T-cell (primary cell): Measurements from ENCODE around the gene SUGCT. TPM values are rescaled to one million over a fixed set of nuclear protein-coding genes. Genes with fewer than 3 reads are reported as not detected.

Source experiments
- ATAC-seq, 4 experiments: fragments of 200-7000 bp in 3 of 4; fragments of 150-1000 bp in 1 of 4; cut with Tn5 transposase; replicated peaks in 1 of 4; 1 replicate in 3 of 4; 2 replicates in 1 of 4; pipeline ENCODE4 v1.10.0; 2021; ENCODE audit warnings: moderate library complexity in 3 of 4, mild to moderate bottlenecking in 2 of 4, moderate number of reproducible peaks in 1 of 4
- CTCF ChIA-PET, 2 donors: fragments of 300-600 bp; sonication (Branson Sonifier 250); formaldehyde crosslinking; loops; one replicate each; lab custom pipeline; 2022; ENCODE audit warnings: antibody characterized with exemption in 2 of 2; lab: Charles Lee
- POLR2A ChIA-PET, 2 donors: fragments of 300-600 bp; sonication (Branson Sonifier 250); formaldehyde crosslinking; loops; one replicate each; lab custom pipeline; 2022; ENCODE audit warnings: antibody characterized with exemption in 2 of 2; lab: Charles Lee
- DNase-seq, 35 experiments: peaks; one replicate each; pipeline versions ENCODE4 v3.0.0 to v3.0.0-alpha.2; 2013 to 2023
- H3K27ac ChIP-seq: one replicate; pipeline ENCODE4 v1.5.1; 2013; ENCODE audit warnings: low read length
- H3K27me3 ChIP-seq, 2 experiments: replicated peaks in 1 of 2; 1 replicate in 1 of 2; 2 replicates in 1 of 2; pipeline versions ENCODE4 v1.6.1 to v1.7.0; 2013; ENCODE audit warnings: low read length in 1 of 2, mixed read lengths in 1 of 2; ENCODE audit not compliant: control insufficient read depth in 2 of 2, insufficient read depth in 2 of 2; ENCODE audit errors: extremely low read depth in 1 of 2
- H3K36me3 ChIP-seq, 2 donors: 1 replicate in 1 of 2; 2 replicates in 1 of 2; pipeline versions ENCODE4 v1.6.1 to v1.7.0; 2013; ENCODE audit warnings: low read length in 1 of 2; ENCODE audit not compliant: control insufficient read depth in 2 of 2, insufficient read depth in 1 of 2; ENCODE audit errors: extremely low read depth in 1 of 2
- H3K4me1 ChIP-seq, 2 experiments: 1 replicate in 1 of 2; 2 replicates in 1 of 2; pipeline versions ENCODE4 v1.6.1 to v1.7.0; 2013; ENCODE audit warnings: low read length in 2 of 2, mixed read lengths in 1 of 2; ENCODE audit not compliant: insufficient read depth in 2 of 2, control insufficient read depth in 1 of 2; ENCODE audit errors: extremely low read depth in 1 of 2
- H3K4me3 ChIP-seq, 2 donors: 1 replicate in 1 of 2; 2 replicates in 1 of 2; pipeline versions ENCODE4 v1.5.1 to v1.7.0; 2013; ENCODE audit warnings: mild to moderate bottlenecking in 2 of 2, low read length in 1 of 2, moderate library complexity in 1 of 2; ENCODE audit not compliant: control insufficient read depth in 1 of 2; ENCODE audit errors: extremely low read depth in 1 of 2
- H3K9me3 ChIP-seq: 2 replicates; pipeline ENCODE4 v1.7.0; 2013
- H3K27ac Mint-ChIP-seq, 2 donors: one replicate each; pipeline ENCODE4 v1.8.0; 2020 to 2021; ENCODE audit warnings: mild to moderate bottlenecking in 2 of 2, mixed read lengths in 2 of 2
- H3K27me3 Mint-ChIP-seq, 2 donors: one replicate each; pipeline ENCODE4 v1.8.0; 2021 to 2022; ENCODE audit warnings: mixed read lengths in 2 of 2
- H3K36me3 Mint-ChIP-seq: one replicate; pipeline ENCODE4 v1.8.0; 2021; ENCODE audit warnings: mixed read lengths
- H3K4me1 Mint-ChIP-seq, 3 donors: one replicate each; pipeline ENCODE4 v1.8.0; 2020 to 2022; ENCODE audit warnings: mixed read lengths in 3 of 3, mild to moderate bottlenecking in 1 of 3
- H3K4me3 Mint-ChIP-seq, 3 donors: one replicate each; pipeline ENCODE4 v1.8.0; 2020 to 2022; ENCODE audit warnings: mild to moderate bottlenecking in 3 of 3, mixed read lengths in 3 of 3, moderate library complexity in 3 of 3
- H3K9me3 Mint-ChIP-seq, 3 donors: one replicate each; pipeline ENCODE4 v1.8.0; 2020 to 2022; ENCODE audit warnings: mixed read lengths in 3 of 3
- WGBS: methylation state at CpG from one replicate; pipeline ENCODE4 v1.1.5; 2013; ENCODE audit warnings: missing lambda C conversion rate; ENCODE audit not compliant: insufficient coverage; 5-methylcytosine and 5-hydroxymethylcytosine counted together
- total RNA-seq, 35 experiments: library from RNA in 6 of 35; stranded (reverse) in 6 of 35; fragments of 120-200 nt in 1 of 35; gene quantifications; one replicate each; pipeline versions ENCODE4 v1.2.1 to v1.2.4 and lab custom pipeline; 2013 to 2026

SUGCT gene
- total RNA-seq, 5 donors from 2014 or later (not counting 1 experiment from before 2014, with no cell fraction given) = 1.3 to 3.1 (median 2.3) TPM

DNA sequence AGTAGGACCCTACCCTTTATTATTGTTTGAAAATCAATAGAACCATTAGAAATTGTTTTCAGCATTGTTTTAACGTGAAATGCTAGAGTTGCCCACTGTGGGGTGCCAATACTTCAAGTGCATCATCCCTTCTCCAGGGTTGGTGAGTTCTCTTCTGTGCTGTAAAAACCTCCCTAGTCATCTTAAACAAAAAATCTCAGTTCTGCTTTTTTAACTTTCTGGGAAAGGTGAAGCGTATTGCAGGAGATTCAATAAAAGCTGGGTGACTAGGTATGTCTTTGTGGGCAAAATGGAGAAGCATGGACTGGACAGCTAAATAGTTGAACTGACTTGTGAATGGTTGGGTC is 699.1 kb downstream of the SUGCT start:
- Histone ChIP-seq H3K27me3 (no peaks in the 10 kb centered on the region), H3K27ac (no peak overlapping the region), H3K4me3 (no peak overlapping the region), H3K9me3 (no peaks in the 10 kb centered on the region), H3K4me1 (no peaks in the 10 kb centered on the region), H3K36me3 (no peaks in the 10 kb centered on the region)
- POLR2A ChIA-PET = no interaction called here
- no CpG with 5 or more reads among the region's 2 CpGs for WGBS
- CTCF ChIA-PET = no interaction called here
- H3K4me1 Mint-ChIP-seq = no peaks in the 10 kb centered on the region
- DNase-seq (no peak), ATAC-seq (no peak)
- H3K27me3 Mint-ChIP-seq = no peaks in the 10 kb centered on the region
- no peak overlapping the region for H3K27ac Mint-ChIP-seq
- H3K4me3 Mint-ChIP-seq = no peak overlapping the region
- H3K36me3 Mint-ChIP-seq = no peaks in the 10 kb centered on the region
- H3K9me3 Mint-ChIP-seq = peaks cover 2 to 17% (median 3%) of the 10 kb centered on the region in 3 donors

- no peaks in the 10 kb centered on the region for H3K36me3 ChIP-seq
- Mint-ChIP-seq H3K36me3 (no peaks in the 10 kb centered on the region), H3K4me3 (no peak overlapping the region), H3K27ac (no peak overlapping the region), H3K4me1 (no peaks in the 10 kb centered on the region), H3K27me3 (no peaks in the 10 kb centered on the region), H3K9me3 (peaks cover 4 to 31% (median 14%) of the 10 kb centered on the region in 3 donors)
- no peaks in the 10 kb centered on the region for H3K27me3 ChIP-seq
- ATAC-seq (no peak), DNase-seq (no peak)
- POLR2A ChIA-PET = no interaction called here
- WGBS = no CpG with 5 or more reads among the region's 6 CpGs
- no peaks in the 10 kb centered on the region for H3K4me1 ChIP-seq
- H3K27ac ChIP-seq = no peak overlapping the region
- no peaks in the 10 kb centered on the region for H3K9me3 ChIP-seq
- CTCF ChIA-PET = no interaction called here
- H3K4me3 ChIP-seq = no peak overlapping the region
Measured at GRCh38 chr7:40836218-40836617, 701.4 kb downstream of the SUGCT start.

GRCh38 chr7:40839881-40840280 is 705.1 kb downstream of the SUGCT start:
- Histone ChIP-seq H3K4me3 (no peak overlapping the region), H3K27me3 (no peaks in the 10 kb centered on the region), H3K4me1 (no peaks in the 10 kb centered on the region), H3K27ac (no peak overlapping the region), H3K9me3 (no peaks in the 10 kb centered on the region), H3K36me3 (no peaks in the 10 kb centered on the region)
- WGBS = no CpG with 5 or more reads among the region's 3 CpGs
- H3K27ac Mint-ChIP-seq = no peak overlapping the region
- POLR2A ChIA-PET = no interaction called here
- H3K4me1 Mint-ChIP-seq = no peaks in the 10 kb centered on the region
- H3K9me3 Mint-ChIP-seq = peaks cover 4 to 27% (median 11%) of the 10 kb centered on the region in 3 donors
- ATAC-seq = no peak
- DNase-seq = no peak
- CTCF ChIA-PET = no interaction called here
- H3K36me3 Mint-ChIP-seq = no peaks in the 10 kb centered on the region
- no peak overlapping the region for H3K4me3 Mint-ChIP-seq
- no peaks in the 10 kb centered on the region for H3K27me3 Mint-ChIP-seq

- H3K9me3 ChIP-seq = no peaks in the 10 kb centered on the region
- ChIA-PET POLR2A (no interaction called here), CTCF (no interaction called here)
- H3K9me3 Mint-ChIP-seq = peaks cover 7 to 26% (median 11%) of the 10 kb centered on the region in 3 donors
- no peak overlapping the region for H3K4me3 Mint-ChIP-seq
- H3K4me1 ChIP-seq = no peaks in the 10 kb centered on the region
- H3K4me1 Mint-ChIP-seq = no peaks in the 10 kb centered on the region
- H3K36me3 ChIP-seq = no peaks in the 10 kb centered on the region
- no peaks in the 10 kb centered on the region for H3K27me3 ChIP-seq
- H3K27me3 Mint-ChIP-seq = no peaks in the 10 kb centered on the region
- no peak for DNase-seq
- H3K4me3 ChIP-seq = no peak overlapping the region
- H3K27ac ChIP-seq = no peak overlapping the region
- no peak for ATAC-seq
- H3K36me3 Mint-ChIP-seq = no peaks in the 10 kb centered on the region
- no peak overlapping the region for H3K27ac Mint-ChIP-seq
Measured at GRCh38 chr7:40840990-40841389, 706.2 kb downstream of the SUGCT start.

GRCh38 chr7:40842641-40843040 is 707.8 kb downstream of the SUGCT start:
- ATAC-seq = no peak
- CTCF ChIA-PET = no interaction called here
- no peak for DNase-seq
- Histone ChIP-seq H3K27me3 (no peaks in the 10 kb centered on the region), H3K36me3 (no peaks in the 10 kb centered on the region), H3K27ac (no peak overlapping the region), H3K4me1 (no peaks in the 10 kb centered on the region), H3K4me3 (no peak overlapping the region), H3K9me3 (no peaks in the 10 kb centered on the region)
- peaks cover 9 to 29% (median 11%) of the 10 kb centered on the region in 3 donors for H3K9me3 Mint-ChIP-seq
- no peak overlapping the region for H3K27ac Mint-ChIP-seq
- no peaks in the 10 kb centered on the region for H3K36me3 Mint-ChIP-seq
- H3K27me3 Mint-ChIP-seq = no peaks in the 10 kb centered on the region
- no peak overlapping the region for H3K4me3 Mint-ChIP-seq
- POLR2A ChIA-PET = no interaction called here
- H3K4me1 Mint-ChIP-seq = no peaks in the 10 kb centered on the region

DNA sequence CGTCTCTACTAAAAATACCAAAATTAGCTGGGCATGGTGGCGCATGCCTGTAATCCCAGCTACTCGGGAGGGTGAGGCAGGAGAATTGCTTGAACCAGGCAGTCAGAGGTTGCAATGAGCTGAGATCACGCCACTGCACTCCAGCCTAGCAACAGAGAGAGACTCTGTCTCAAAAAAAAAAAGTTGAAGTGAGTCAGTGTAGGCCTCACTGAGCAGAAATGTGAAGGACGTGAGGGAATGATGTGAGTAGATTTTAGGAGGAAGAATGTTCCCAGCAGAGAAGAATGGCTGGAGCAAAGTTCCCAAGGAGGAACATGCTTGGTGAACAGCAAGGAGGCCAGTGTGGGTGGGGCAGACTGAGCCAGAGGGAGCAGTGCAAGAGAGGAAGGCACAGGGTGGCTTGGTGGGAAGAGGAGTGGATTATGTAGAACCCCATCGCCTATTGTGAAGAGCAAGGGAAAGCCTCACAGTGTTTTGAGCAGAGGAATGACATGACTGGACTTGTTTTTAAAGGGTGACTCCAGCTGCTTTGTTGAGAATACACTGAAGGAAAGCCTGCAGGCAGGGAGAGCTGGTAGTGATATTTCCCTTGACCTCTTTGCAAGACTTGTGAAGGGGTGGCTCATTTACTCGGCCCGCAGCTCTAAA is 708.7 kb downstream of the SUGCT start:
- H3K36me3 ChIP-seq = no peaks in the 10 kb centered on the region
- H3K9me3 ChIP-seq = no peaks in the 10 kb centered on the region
- H3K4me3 ChIP-seq = no peak overlapping the region
- no peaks in the 10 kb centered on the region for H3K4me1 ChIP-seq
- no peaks in the 10 kb centered on the region for H3K27me3 ChIP-seq
- ChIA-PET CTCF (no interaction called here), POLR2A (no interaction called here)
- Mint-ChIP-seq H3K9me3 (peaks cover 9 to 27% (median 11%) of the 10 kb centered on the region in 3 donors), H3K27ac (no peak overlapping the region), H3K36me3 (no peaks in the 10 kb centered on the region), H3K27me3 (no peaks in the 10 kb centered on the region), H3K4me1 (no peaks in the 10 kb centered on the region), H3K4me3 (no peak overlapping the region)
- WGBS = 86% methylated on average over 5 of the region's 8 CpGs
- ATAC-seq (no peak), DNase-seq (no peak)
- no peak overlapping the region for H3K27ac ChIP-seq

- Histone ChIP-seq H3K9me3 (no peaks in the 10 kb centered on the region), H3K36me3 (no peaks in the 10 kb centered on the region), H3K4me1 (no peaks in the 10 kb centered on the region), H3K4me3 (no peak overlapping the region), H3K27me3 (no peaks in the 10 kb centered on the region), H3K27ac (no peak overlapping the region)
- DNase-seq (no peak), ATAC-seq (no peak)
- H3K4me1 Mint-ChIP-seq = no peaks in the 10 kb centered on the region
- no peaks in the 10 kb centered on the region for H3K36me3 Mint-ChIP-seq
- no peak overlapping the region for H3K4me3 Mint-ChIP-seq
- peaks cover 0 to 12% (median 5%) of the 10 kb centered on the region in 3 donors for H3K9me3 Mint-ChIP-seq
- H3K27me3 Mint-ChIP-seq = no peaks in the 10 kb centered on the region
- POLR2A ChIA-PET = no interaction called here
- CTCF ChIA-PET = interaction anchor here in 1 of 2 donors (0.7 kb wide), 1 partner anchor 43 kb away, joined by 5 read pairs; no protein-coding TSS in a partner anchor
- H3K27ac Mint-ChIP-seq = no peak overlapping the region
- WGBS = 74% methylated on average over 3 of the region's 6 CpGs
Measured at GRCh38 chr7:40845943-40846342, 711.1 kb downstream of the SUGCT start.
